ENCODE measurements around the gene MMP24.

GRCh38 chr20:35251613-35251940 is 25.1 kb downstream of the MMP24 start:
- TF ChIP-seq CTCF (IDR thresholded peaks at IDR 0.05 in 8 of 11, conservative IDR thresholded peaks at IDR 0.05 in 3 of 11) (no peak), POLR2AphosphoS5 (IDR thresholded peaks at IDR 0.05) (no peak), POLR2A (IDR thresholded peaks at IDR 0.05) (no peak)

All from spleen (tissue), 7 donors.